ENCODE results near the gene TSPAN9. TPM values are rescaled to one million over a fixed set of nuclear protein-coding genes. Genes with fewer than 3 reads are reported as not detected.

The TSPAN9 gene
- total RNA-seq: 22.8 and 23.8 TPM in 2 replicates
- long read RNA-seq: 0 reads

GRCh38 chr12:3076730-3077571, at the start of gene TSPAN9:
TSPAN9 (plus strand) TSS chr12:3077379; CDS start chr12:3201194, 123,815 bp downstream.
- H3K27ac Mint-ChIP-seq (ENCODE audit: unreplicated experiment): no peak within 1 kb of the TSS
- no peaks in the 10 kb centered on the region for H3K9me3 Mint-ChIP-seq
- H3K4me3 Mint-ChIP-seq: peak within 1 kb of the TSS; percentile 88
- H3K36me3 Mint-ChIP-seq (ENCODE audit: low read depth): no peaks in the 10 kb centered on the region
- peaks cover 14% of the 10 kb centered on the region for H3K27me3 Mint-ChIP-seq (ENCODE audit: low read depth)
- peaks cover 26% of the 10 kb centered on the region for H3K4me1 Mint-ChIP-seq
- no peak for TF ChIP-seq CTCF (conservative IDR thresholded peaks at IDR 0.05)
- peak; percentile 72 for DNase-seq (ENCODE audit: low read depth, low spot score)

- Mint-ChIP-seq H3K36me3 (ENCODE audit: low read depth) (peaks cover under 1% of the 10 kb centered on the region), H3K4me3 (no peak overlapping the region), H3K4me1 (no peaks in the 10 kb centered on the region), H3K9me3 (no peaks in the 10 kb centered on the region), H3K27ac (ENCODE audit: unreplicated experiment) (no peak overlapping the region), H3K27me3 (ENCODE audit: low read depth) (no peaks in the 10 kb centered on the region)
- no peak for DNase-seq (ENCODE audit: low read depth, low spot score)
- no peak for TF ChIP-seq CTCF (conservative IDR thresholded peaks at IDR 0.05)
Observed at GRCh38 chr12:3028108-3028507, 49.1 kb upstream of the TSPAN9 start.

DNA sequence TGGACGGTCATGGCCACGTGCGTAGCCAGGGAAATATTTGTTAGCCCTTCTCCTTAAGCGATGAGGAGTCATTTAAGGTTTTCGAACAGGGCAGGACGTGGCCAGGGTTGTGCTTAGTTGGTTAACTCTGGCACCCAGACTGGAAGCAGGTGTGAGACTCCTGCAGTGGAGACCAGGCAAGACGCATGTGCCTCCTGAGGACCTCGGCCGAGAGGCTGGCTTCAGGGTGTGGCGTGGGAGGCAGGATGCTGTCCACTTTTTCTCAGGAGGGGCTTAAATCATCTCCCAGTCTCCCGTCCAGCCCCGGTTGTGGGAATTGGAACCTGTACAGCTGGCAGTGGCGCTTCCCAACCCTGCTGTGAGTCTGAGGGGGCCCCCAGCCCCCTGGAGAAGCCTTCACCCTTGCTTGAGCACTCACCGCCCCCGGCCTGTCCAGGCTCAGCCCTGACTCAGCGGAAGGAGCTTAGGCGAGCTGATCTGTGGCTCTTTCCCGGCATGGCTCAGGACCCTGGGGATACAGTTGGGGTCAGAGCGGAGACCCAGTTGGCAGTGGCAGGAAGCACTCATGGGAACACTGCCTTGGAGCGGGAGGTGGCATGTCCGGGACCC, 46.3 kb upstream of the TSPAN9 start:
- H3K4me1 Mint-ChIP-seq: peaks cover 12% of the 10 kb centered on the region
- H3K27ac Mint-ChIP-seq (ENCODE audit: unreplicated experiment): peak overlapping the region; percentile 78
- H3K4me3 Mint-ChIP-seq: no peak overlapping the region
- TF ChIP-seq CTCF (conservative IDR thresholded peaks at IDR 0.05): no peak
- H3K9me3 Mint-ChIP-seq: no peaks in the 10 kb centered on the region
- H3K27me3 Mint-ChIP-seq (ENCODE audit: low read depth): no peaks in the 10 kb centered on the region
- DNase-seq (ENCODE audit: low read depth, low spot score): no peak
- no peaks in the 10 kb centered on the region for H3K36me3 Mint-ChIP-seq (ENCODE audit: low read depth)

- H3K27ac Mint-ChIP-seq (ENCODE audit: unreplicated experiment): no peak overlapping the region
Observed at GRCh38 chr12:3032161-3032560, 45.0 kb upstream of the TSPAN9 start.

More at GRCh38 chr12:3032161-3032560, 45.0 kb upstream of the TSPAN9 start:
- H3K4me3 Mint-ChIP-seq: no peak overlapping the region
- H3K9me3 Mint-ChIP-seq: no peaks in the 10 kb centered on the region
- no peak for DNase-seq (ENCODE audit: low read depth, low spot score)
- peaks cover 21% of the 10 kb centered on the region for H3K4me1 Mint-ChIP-seq
- no peaks in the 10 kb centered on the region for H3K27me3 Mint-ChIP-seq (ENCODE audit: low read depth)
- no peak for TF ChIP-seq CTCF (conservative IDR thresholded peaks at IDR 0.05)
- H3K36me3 Mint-ChIP-seq (ENCODE audit: low read depth): no peaks in the 10 kb centered on the region

All from neural crest cell (in vitro differentiated cells).